ENCODE results near the gene CYB561D1.

The CYB561D1 gene

DNA sequence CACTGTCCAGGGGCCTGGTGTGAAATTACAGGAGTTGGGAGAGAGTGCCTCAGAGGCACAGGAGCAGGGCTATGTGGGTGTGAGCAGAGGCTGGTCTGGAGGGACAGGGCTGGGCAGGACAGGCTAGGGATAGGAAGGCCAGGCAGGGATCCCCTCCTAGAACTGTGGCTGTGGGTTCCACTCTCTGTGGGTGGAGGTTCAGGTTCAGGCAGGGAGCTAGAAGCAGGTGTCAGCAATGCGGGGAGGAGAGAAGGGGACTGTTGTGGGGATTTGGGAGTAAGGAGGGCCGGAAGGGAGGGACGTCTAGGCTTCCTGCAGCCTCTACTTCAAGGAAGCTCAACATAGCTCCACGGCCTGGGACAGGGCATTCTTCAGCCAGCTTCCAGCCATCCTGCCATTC, 37.5 kb downstream of the CYB561D1 start:
- no peak for DNase-seq

DNA sequence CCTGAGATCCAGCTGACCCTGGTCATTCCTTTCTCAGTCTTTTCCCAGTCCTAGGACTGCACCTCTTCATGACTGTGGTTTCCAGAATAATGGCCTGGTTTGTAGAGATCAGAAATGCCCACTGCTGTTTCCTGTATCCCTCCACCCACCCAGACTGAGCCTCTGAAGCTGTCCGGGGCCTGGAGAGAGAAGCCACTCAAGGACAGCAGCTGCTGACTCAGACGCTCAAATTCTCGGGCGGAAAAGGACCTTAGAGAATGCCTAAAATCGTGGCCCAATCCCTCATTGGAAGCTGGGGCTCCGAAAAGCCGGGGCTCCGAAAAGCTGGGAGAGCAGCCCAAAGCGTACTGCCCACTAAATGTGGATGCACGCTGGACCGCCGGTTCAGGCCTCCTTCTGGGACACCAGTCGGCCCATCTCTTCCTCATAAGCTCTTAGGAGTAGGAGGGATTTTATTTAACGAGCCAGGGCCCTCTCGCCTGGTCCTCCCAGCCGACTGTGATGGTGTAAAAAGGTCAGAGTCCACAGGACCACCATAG, 38.0 kb downstream of the CYB561D1 start:
- no peak for DNase-seq

- peak; percentile 72 for DNase-seq
Observed at GRCh38 chr1:109532365-109533136, 38.7 kb downstream of the CYB561D1 start.

- no peak for DNase-seq
Observed at GRCh38 chr1:109534307-109534858, 40.5 kb downstream of the CYB561D1 start.

DNA sequence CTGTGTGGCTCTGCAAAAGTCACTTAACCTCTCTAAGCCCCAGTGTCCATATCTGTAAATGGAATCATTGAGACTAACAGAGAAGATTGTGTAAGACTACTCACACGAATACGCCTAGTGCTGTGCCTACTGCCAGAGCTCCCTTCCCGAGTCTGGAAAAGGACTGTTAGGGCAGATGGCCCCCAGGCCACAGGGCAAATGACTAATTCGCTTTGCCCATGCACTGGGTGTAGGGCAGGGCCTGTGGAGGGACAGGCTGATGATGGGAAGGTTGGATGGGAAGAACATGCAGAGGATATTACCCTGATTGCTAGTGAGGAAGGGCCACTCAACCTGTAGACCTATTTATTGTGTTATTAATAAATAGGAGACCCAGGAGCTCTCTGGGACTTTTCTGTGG, 41.6 kb downstream of the CYB561D1 start:
- DNase-seq, result no peak

DNA sequence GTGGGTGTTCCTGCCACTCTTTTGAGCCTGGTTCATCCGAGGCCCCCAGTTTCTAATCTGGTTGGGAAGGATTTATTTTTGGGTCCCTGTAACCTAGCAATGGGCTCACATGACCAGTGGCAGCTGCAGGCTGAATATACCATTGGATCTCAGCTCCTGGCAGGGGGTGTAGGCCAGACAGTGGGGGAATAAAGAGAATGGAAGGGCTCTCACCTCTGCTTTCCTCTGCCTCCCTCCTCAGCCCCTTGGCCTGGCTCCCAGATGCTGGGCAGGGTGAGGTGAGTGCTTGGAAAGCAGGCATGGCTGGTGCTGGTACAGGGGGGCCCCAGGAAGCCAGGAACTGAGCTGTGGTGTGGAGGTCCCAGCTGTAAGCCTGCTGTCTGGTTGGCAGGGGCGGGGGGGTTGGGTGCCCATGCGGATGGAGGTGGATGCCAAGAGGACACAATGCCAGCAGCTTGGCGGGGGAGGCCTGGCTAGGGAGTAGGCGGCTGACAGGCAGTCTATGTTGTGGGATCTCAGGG, 42.1 kb downstream of the CYB561D1 start:
- no peak for DNase-seq

DNA sequence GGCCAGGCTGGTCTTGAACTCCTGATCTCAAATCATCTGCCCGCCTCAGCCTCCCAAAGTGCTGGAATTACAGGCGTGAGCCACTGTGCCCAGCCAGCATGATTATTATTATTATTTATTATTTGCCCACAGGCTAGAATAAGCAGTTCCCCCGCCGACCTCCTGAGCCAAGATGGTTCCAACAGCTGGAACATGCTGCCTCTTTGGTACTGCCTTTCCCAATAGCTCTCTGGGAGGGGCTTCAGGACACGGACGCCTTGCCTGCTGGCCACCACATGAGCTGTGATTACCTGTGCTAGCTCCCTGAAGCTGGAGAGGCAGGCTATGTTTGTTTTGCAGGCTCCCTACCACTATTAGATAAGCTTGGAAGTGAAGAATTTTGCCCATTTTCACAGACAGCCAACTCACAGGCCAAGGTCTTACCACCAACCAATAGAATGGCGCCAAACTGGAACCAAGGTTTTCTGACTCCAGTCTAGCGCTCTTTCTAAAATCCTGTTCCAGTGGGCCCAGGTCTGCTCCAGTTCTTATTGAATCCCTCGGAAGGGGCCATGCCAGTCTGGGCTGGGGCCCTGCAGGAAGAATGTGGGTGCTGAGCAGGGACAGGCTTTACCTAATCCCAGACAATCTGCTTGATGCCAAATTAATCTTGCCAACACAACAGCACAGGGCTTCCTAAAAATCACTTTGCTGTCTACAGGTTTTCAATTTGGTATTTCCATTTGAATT, 43.7 kb downstream of the CYB561D1 start:
- DNase-seq, result no peak

- no peak for DNase-seq
Observed at GRCh38 chr1:109538827-109539555, 45.1 kb downstream of the CYB561D1 start.

DNA sequence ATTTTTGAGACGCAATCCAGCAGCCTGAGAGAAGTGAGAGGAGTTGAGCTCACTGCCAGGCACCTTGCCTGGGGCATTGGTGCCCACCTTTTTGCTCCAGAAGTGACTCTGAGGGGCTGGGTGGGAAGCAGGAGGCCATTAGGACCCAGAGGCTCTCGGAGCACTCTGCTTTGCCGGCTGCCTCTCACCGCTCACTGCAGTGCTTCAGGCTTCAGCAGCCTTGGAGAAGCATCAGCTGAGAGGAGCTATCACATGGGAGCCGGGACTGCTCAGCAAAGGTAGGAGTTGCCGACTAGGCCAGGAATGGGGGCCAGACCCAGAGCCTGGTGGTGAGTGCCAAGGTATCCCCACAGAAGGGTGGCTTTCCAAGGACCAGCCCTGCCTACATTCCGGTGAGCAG, 45.8 kb downstream of the CYB561D1 start, which contains the start of gene GPR61:
Gene GPR61 (plus strand): TSS at position 197 of the 400 bp plus-strand sequence. CDS start 3,151 bp downstream, outside the sequence.
- no peak for DNase-seq

DNA sequence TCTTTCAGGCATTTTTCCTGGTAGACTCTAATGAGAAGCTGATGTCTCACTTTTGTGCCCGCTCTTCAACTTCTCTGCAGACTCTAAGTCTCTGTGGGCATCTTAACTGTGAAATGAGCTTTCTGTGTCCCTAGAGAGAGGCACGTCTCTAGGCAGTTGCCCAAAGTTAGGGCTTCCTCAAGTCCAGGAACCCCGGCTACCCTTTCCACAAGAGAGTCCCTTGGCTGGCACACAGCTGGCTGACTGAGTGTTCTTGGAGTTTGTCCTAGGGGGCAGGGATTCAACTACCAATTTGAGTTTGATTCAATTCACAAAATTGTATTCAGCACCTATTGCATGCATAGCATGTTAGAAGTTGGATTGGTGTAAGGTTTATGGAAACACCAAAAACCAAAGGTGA, 47.2 kb downstream of the CYB561D1 start:
- no peak for DNase-seq

DNA sequence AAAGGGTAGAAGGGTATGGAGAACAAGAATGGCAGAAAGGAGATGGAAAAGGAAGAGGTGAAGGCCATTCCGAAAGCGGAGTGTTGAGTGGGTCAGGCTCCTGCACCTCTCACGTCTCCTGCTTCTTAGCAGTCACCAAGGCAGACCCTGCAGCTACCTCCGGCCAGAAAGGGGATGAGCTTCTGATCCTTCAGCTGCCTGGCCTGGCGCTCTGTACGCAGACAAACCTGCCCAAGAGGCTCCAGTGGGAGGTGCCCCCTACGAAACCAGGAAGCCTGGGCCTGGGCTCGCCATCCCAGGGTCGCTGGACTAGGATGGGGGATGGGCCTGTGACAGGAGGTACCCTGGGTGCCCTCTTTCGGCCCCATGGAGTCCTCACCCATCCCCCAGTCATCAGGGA, 48.8 kb downstream of the CYB561D1 start:
- DNase-seq, result no peak

GRCh38 chr1:109543283-109543987, 49.5 kb downstream of the CYB561D1 start:
- DNase-seq, result no peak

GRCh38 chr1:109543988-109544735, 50.3 kb downstream of the CYB561D1 start:
- no peak for DNase-seq

DNA sequence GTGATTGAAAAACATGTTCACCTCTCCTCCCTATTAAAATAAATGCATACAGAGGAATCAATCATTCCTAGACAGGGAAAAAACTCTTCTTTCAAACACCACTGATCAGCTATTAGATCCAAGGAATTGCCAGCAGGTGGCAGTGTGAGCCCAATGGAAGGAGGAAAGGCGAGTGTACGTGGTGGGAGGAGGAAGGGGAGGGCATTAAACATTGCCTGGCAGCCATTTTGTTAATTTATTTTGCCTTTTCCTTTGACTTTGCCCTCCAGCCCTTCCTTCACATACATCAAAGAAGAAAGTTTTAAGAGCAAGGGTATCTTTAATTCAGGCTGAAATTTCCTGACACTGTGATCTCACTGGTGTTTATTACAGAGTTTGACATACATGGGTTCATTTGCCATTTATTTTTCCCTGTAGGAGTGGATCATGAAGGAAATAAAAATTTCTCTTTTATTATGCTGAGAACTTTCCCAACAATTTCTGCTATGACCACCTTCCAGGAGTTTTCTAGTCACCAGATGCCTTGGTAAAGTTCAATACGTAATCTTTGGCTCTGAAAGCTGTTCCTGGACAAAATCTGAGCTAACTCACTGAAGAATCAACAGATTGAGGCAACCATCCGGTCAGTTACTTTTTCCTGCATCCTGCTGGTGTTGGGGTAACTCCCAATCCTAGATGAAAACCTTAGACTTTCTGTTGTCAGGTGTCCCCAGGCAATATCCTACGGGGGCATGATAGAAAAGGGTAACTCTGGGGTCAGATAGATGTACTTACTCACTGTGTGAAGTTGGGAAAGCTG, 52.6 kb downstream of the CYB561D1 start:
- peak; percentile 86 for DNase-seq

- no peak for DNase-seq
Observed at GRCh38 chr1:109547463-109548320, 53.8 kb downstream of the CYB561D1 start.

DNA sequence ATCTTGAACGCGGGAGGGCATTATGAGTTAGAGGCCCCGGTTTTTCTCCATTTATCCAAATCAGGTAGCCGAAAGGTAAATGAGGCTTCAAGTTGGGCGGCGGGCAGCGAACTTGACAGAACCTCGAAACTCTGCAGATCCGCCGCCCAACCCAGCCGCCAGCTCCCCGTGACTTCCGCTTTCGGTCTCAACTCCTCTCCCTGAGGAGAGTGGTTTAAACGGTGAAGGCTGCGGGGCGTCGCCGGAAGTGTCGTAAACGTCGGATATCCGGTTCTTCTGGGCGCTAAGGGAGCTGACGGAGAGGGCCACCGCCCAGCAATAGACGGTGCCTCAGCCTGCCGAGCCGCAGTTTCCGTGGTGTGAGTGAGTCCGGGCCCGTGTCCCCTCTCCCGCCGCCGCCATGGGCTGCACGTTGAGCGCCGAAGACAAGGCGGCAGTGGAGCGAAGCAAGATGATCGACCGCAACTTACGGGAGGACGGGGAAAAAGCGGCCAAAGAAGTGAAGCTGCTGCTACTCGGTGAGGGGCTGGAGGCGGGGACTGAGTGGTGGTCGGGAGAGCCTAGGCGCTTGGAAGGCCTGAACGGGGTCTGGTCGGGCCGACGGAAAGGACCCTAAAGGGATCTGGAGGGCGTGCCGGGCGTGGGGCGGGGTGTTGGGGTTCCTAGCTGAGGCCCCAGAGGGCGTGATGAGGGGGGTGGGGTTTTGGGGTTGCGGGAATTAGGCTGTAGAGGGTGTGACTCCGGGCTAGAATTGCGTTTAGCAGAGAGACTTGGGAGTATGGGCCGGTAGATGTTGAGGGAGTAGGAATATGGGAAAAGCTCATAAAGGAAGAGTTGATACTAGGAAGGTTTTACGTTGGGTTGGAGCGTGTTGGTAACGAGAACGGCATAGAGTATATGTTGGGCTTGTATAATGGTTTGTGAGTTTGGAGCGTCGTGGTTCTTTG, 54.7 kb downstream of the CYB561D1 start, which contains the start of gene GNAI3:
Gene GNAI3 (plus strand): TSS at position 295 of the 947 bp plus-strand sequence. CDS start 106 bp downstream, at position 401.
- peak; percentile 95 for DNase-seq

Measured in fibroblast of skin of right quadriceps (primary cell).